Measurements from ENCODE around the gene DSG2.

DSG2 gene

DNA sequence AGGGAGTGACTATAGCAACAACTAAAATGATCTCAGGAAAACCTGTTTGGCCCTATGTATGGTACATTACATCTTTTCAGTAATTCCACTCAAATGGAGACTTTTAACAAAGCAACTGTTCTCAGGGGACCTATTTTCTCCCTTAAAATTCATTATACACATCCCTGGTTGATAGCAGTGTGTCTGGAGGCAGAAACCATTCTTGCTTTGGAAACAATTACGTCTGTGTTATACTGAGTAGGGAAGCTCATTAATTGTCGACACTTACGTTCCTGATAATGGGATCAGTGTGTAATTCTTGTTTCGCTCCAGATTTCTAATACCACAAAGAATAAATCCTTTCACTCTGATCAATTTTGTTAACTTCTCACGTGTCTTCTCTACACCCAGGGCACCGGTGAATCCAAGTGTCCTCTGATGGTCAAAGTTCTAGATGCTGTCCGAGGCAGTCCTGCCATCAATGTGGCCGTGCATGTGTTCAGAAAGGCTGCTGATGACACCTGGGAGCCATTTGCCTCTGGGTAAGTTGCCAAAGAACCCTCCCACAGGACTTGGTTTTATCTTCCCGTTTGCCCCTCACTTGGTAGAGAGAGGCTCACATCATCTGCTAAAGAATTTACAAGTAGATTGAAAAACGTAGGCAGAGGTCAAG, 94.7 kb downstream of the DSG2 start:
- DNase-seq: no peak

DNA sequence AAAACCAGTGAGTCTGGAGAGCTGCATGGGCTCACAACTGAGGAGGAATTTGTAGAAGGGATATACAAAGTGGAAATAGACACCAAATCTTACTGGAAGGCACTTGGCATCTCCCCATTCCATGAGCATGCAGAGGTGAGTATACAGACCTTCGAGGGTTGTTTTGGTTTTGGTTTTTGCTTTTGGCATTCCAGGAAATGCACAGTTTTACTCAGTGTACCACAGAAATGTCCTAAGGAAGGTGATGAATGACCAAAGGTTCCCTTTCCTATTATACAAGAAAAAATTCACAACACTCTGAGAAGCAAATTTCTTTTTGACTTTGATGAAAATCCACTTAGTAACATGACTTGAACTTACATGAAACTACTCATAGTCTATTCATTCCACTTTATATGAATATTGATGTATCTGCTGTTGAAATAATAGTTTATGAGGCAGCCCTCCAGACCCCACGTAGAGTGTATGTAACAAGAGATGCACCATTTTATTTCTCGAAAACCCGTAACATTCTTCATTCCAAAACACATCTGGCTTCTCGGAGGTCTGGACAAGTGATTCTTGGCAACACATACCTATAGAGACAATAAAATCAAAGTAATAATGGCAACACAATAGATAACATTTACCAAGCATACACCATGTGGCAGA, 97.3 kb downstream of the DSG2 start:
- no peak for DNase-seq

DNA sequence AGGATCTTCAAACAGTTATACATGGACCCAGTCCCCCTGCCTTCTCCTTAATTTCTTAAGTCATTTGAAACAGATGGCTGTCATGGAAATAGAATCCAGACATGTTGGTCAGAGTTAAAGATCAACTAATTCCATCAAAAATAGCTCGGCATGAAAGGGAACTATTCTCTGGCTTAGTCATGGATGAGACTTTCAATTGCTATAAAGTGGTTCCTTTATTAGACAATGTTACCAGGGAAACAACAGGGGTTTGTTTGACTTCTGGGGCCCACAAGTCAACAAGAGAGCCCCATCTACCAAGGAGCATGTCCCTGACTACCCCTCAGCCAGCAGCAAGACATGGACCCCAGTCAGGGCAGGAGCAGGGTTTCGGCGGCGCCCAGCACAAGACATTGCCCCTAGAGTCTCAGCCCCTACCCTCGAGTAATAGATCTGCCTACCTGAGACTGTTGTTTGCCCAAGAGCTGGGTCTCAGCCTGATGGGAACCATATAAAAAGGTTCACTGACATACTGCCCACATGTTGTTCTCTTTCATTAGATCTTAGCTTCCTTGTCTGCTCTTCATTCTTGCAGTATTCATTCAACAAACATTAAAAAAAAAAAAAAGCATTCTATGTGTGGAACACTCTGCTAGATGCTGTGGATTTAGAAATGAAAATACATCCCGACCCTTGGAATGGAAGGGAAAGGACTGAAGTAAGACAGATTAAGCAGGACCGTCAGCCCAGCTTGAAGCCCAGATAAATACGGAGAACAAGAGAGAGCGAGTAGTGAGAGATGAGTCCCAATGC, 98.3 kb downstream of the DSG2 start:
- peak; percentile 18 for DNase-seq

DNA sequence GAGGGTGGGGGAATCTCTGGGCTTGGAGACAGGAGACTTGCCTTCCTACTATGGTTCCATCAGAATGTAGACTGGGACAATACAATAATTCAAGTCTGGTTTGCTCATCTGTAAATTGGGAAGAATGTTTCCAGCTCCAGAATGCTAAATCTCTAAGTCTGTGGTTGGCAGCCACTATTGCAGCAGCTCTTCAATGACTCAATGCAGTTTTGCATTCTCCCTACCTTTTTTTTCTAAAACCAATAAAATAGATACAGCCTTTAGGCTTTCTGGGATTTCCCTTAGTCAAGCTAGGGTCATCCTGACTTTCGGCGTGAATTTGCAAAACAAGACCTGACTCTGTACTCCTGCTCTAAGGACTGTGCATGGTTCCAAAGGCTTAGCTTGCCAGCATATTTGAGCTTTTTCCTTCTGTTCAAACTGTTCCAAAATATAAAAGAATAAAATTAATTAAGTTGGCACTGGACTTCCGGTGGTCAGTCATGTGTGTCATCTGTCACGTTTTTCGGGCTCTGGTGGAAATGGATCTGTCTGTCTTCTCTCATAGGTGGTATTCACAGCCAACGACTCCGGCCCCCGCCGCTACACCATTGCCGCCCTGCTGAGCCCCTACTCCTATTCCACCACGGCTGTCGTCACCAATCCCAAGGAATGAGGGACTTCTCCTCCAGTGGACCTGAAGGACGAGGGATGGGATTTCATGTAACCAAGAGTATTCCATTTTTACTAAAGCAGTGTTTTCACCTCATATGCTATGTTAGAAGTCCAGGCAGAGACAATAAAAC, 100.2 kb downstream of the DSG2 start:
- no peak for DNase-seq

All from MV-4-11 (cell line).